ENCODE measurements around the gene RAB44.

The RAB44 gene

GRCh38 chr6:36677059-36677749 is 20.4 kb upstream of the RAB44 start:
- DNase-seq (ENCODE audit: low spot score in 2 of 2) (no peak), ATAC-seq (ENCODE audit: low read depth) (no peak)
- H3K4me1 Mint-ChIP-seq, result peaks cover 19% of the 10 kb centered on the region
- peak overlapping the region; percentile 34 for H3K4me3 Mint-ChIP-seq
- no peaks in the 10 kb centered on the region for H3K9me3 Mint-ChIP-seq
- no peaks in the 10 kb centered on the region for H3K27me3 Mint-ChIP-seq
- peak overlapping the region; percentile 99 for H3K27ac Mint-ChIP-seq
- peaks cover 2% of the 10 kb centered on the region for H3K36me3 Mint-ChIP-seq

- Mint-ChIP-seq H3K27ac (peak overlapping the region; percentile 99), H3K4me1 (peaks cover 25% of the 10 kb centered on the region), H3K36me3 (peaks cover 2% of the 10 kb centered on the region), H3K4me3 (peak overlapping the region; percentile 74), H3K27me3 (no peaks in the 10 kb centered on the region), H3K9me3 (no peaks in the 10 kb centered on the region)
- DNase-seq (ENCODE audit: low spot score in 2 of 2) (no peak), ATAC-seq (ENCODE audit: low read depth) (no peak)
Observed at GRCh38 chr6:36677753-36678487, 19.7 kb upstream of the RAB44 start.

GRCh38 chr6:36678488-36679042 is 19.1 kb upstream of the RAB44 start, which contains the start of gene CDKN1A:
TSS of gene CDKN1A (plus strand) at chr6:36678714. CDS start at chr6:36684102, 5,388 bp downstream.
- Mint-ChIP-seq H3K27me3 (no peaks in the 10 kb centered on the region), H3K9me3 (no peaks in the 10 kb centered on the region), H3K4me1 (peaks cover 31% of the 10 kb centered on the region), H3K4me3 (peak within 1 kb of the TSS; percentile 92), H3K36me3 (peaks cover 2% of the 10 kb centered on the region), H3K27ac (peak within 1 kb of the TSS; percentile 99)
- ATAC-seq (ENCODE audit: low read depth) (peak; percentile 42), DNase-seq (ENCODE audit: low spot score in 2 of 2) (peak; percentile 80 to 87)

- DNase-seq (ENCODE audit: low spot score in 2 of 2) (peak; percentile 50 to 65), ATAC-seq (ENCODE audit: low read depth) (no peak)
- Mint-ChIP-seq H3K27me3 (no peaks in the 10 kb centered on the region), H3K4me3 (peak overlapping the region; percentile 92), H3K4me1 (peaks cover 34% of the 10 kb centered on the region), H3K9me3 (no peaks in the 10 kb centered on the region), H3K27ac (peak overlapping the region; percentile 99), H3K36me3 (peaks cover 2% of the 10 kb centered on the region)
Observed at GRCh38 chr6:36679043-36679833, 18.4 kb upstream of the RAB44 start.

- DNase-seq (ENCODE audit: low spot score in 2 of 2) (peak; percentile 79 to 91), ATAC-seq (ENCODE audit: low read depth) (peak; percentile 68)
- H3K4me1 Mint-ChIP-seq, result peaks cover 32% of the 10 kb centered on the region
- peak overlapping the region; percentile 99 for H3K27ac Mint-ChIP-seq
- no peaks in the 10 kb centered on the region for H3K9me3 Mint-ChIP-seq
- peaks cover 9% of the 10 kb centered on the region for H3K36me3 Mint-ChIP-seq
- H3K27me3 Mint-ChIP-seq, result no peaks in the 10 kb centered on the region
- H3K4me3 Mint-ChIP-seq, result peak overlapping the region; percentile 75
Observed at GRCh38 chr6:36682328-36683144, 15.1 kb upstream of the RAB44 start.

GRCh38 chr6:36683145-36683655 is 14.4 kb upstream of the RAB44 start:
- Mint-ChIP-seq H3K27ac (peak overlapping the region; percentile 99), H3K4me1 (peaks cover 32% of the 10 kb centered on the region), H3K27me3 (no peaks in the 10 kb centered on the region), H3K4me3 (peak overlapping the region; percentile 75), H3K9me3 (no peaks in the 10 kb centered on the region), H3K36me3 (peaks cover 9% of the 10 kb centered on the region)
- no peak for ATAC-seq (ENCODE audit: low read depth)
- peak in 1 of 2 donors; percentile 50 for DNase-seq (ENCODE audit: low spot score in 2 of 2)

GRCh38 chr6:36683656-36684446 is 13.8 kb upstream of the RAB44 start:
- ATAC-seq (ENCODE audit: low read depth) (no peak), DNase-seq (ENCODE audit: low spot score in 2 of 2) (peak in 1 of 2 donors; percentile 18)
- Mint-ChIP-seq H3K27me3 (no peaks in the 10 kb centered on the region), H3K4me1 (peaks cover 34% of the 10 kb centered on the region), H3K27ac (peak overlapping the region; percentile 99), H3K36me3 (peaks cover 9% of the 10 kb centered on the region), H3K4me3 (peak overlapping the region; percentile 75), H3K9me3 (no peaks in the 10 kb centered on the region)

- Mint-ChIP-seq H3K27ac (peak overlapping the region; percentile 99), H3K9me3 (no peaks in the 10 kb centered on the region), H3K4me3 (no peak overlapping the region), H3K4me1 (peaks cover 37% of the 10 kb centered on the region), H3K36me3 (peaks cover 9% of the 10 kb centered on the region), H3K27me3 (no peaks in the 10 kb centered on the region)
- ATAC-seq (ENCODE audit: low read depth), result no peak
- DNase-seq (ENCODE audit: low spot score in 2 of 2), result no peak
Observed at GRCh38 chr6:36684447-36684812, 13.2 kb upstream of the RAB44 start.

- H3K4me3 Mint-ChIP-seq, result no peak overlapping the region
- DNase-seq (ENCODE audit: low spot score in 2 of 2) (no peak), ATAC-seq (ENCODE audit: low read depth) (no peak)
- H3K4me1 Mint-ChIP-seq, result peaks cover 44% of the 10 kb centered on the region
- H3K9me3 Mint-ChIP-seq, result no peaks in the 10 kb centered on the region
- H3K36me3 Mint-ChIP-seq, result peaks cover 10% of the 10 kb centered on the region
- H3K27me3 Mint-ChIP-seq, result no peaks in the 10 kb centered on the region
- peak overlapping the region; percentile 67 for H3K27ac Mint-ChIP-seq
Observed at GRCh38 chr6:36685166-36685924, 12.3 kb upstream of the RAB44 start.

- peaks cover 44% of the 10 kb centered on the region for H3K4me1 Mint-ChIP-seq
- H3K9me3 Mint-ChIP-seq, result no peaks in the 10 kb centered on the region
Observed at GRCh38 chr6:36685926-36686667, 11.5 kb upstream of the RAB44 start.

GRCh38 chr6:36686668-36687513 is 10.7 kb upstream of the RAB44 start:
- H3K9me3 Mint-ChIP-seq, result no peaks in the 10 kb centered on the region
- H3K27me3 Mint-ChIP-seq, result no peaks in the 10 kb centered on the region
- no peak for DNase-seq (ENCODE audit: low spot score in 2 of 2)
- H3K36me3 Mint-ChIP-seq, result peaks cover 9% of the 10 kb centered on the region
- H3K4me1 Mint-ChIP-seq, result peaks cover 49% of the 10 kb centered on the region
- H3K27ac Mint-ChIP-seq, result peak overlapping the region; percentile 67
- ATAC-seq (ENCODE audit: low read depth), result no peak
- H3K4me3 Mint-ChIP-seq, result no peak overlapping the region

More at GRCh38 chr6:36685926-36686667, 11.5 kb upstream of the RAB44 start:
- no peak overlapping the region for H3K4me3 Mint-ChIP-seq
- DNase-seq (ENCODE audit: low spot score in 2 of 2) (peak in 1 of 2 donors; percentile 20), ATAC-seq (ENCODE audit: low read depth) (no peak)
- peaks cover 11% of the 10 kb centered on the region for H3K36me3 Mint-ChIP-seq
- no peaks in the 10 kb centered on the region for H3K27me3 Mint-ChIP-seq
- peak overlapping the region; percentile 67 for H3K27ac Mint-ChIP-seq
